Caco-2 (cell line): Measurements from ENCODE around the gene ZFHX2. TPM values are rescaled to one million over a fixed set of nuclear protein-coding genes. Genes with fewer than 3 reads are reported as not detected.
"Not testable (repeated sequence)": the region's sequence is repeated elsewhere in the genome, so short reads cannot be mapped to it uniquely, and the experiment has no call there.

Source experiments
- BruUV-seq: library from RNA; stranded (reverse); fragments of 400-500 nt; replicated peaks from 2 replicates; lab custom pipeline; 2021; lab: Mats Ljungman, UMichigan
- CTCF ChIA-PET: fragments of 300-600 bp; sonication (Branson Sonifier 250); formaldehyde crosslinking; loops from one replicate; lab custom pipeline; 2022; ENCODE audit warnings: antibody characterized with exemption; lab: Charles Lee
- POLR2A ChIA-PET: fragments of 300-600 bp; sonication (Branson Sonifier 250); formaldehyde crosslinking; loops from one replicate; lab custom pipeline; 2022; ENCODE audit warnings: antibody characterized with exemption; lab: Charles Lee
- DNase-seq, 2 experiments: peaks; one replicate each; pipeline versions ENCODE4 v3.0.0 to v3.0.0-alpha.2; 2020 to 2022
- H3K27me3 ChIP-seq: replicated peaks from 2 replicates; pipeline ENCODE4 v1.6.0; 2011; ENCODE audit warnings: low read length; ENCODE audit not compliant: control insufficient read depth, insufficient read depth
- H3K36me3 ChIP-seq: 2 replicates; pipeline ENCODE4 v1.5.1; 2011; ENCODE audit warnings: low read length; ENCODE audit not compliant: control insufficient read depth, insufficient read depth
- H3K4me1 ChIP-seq: fragments of 250-450 bp; sonication (Bioruptor Pico); 2 replicates; pipeline ENCODE4 v1.5.1; 2020; ENCODE audit warnings: mild to moderate bottlenecking
- H3K4me3 ChIP-seq: 2 replicates; pipeline ENCODE4 v1.5.1; 2011; ENCODE audit warnings: low read depth, mild to moderate bottlenecking, control low read depth, low read length
- H3K9me3 ChIP-seq: fragments of 250-450 bp; sonication (Bioruptor Pico); 2 replicates; pipeline ENCODE4 v1.5.1; 2020; ENCODE audit warnings: mild to moderate bottlenecking, moderate library complexity
- H3K27ac Mint-ChIP-seq: one replicate; pipeline ENCODE4 v1.8.0; 2022; ENCODE audit warnings: mixed read lengths; ENCODE audit not compliant: unreplicated experiment
- H3K27me3 Mint-ChIP-seq: one replicate; pipeline ENCODE4 v1.8.0; 2022; ENCODE audit warnings: mixed read lengths; ENCODE audit not compliant: insufficient read depth, unreplicated experiment
- H3K36me3 Mint-ChIP-seq: one replicate; pipeline ENCODE4 v1.8.0; 2022; ENCODE audit warnings: mild to moderate bottlenecking, mixed read lengths; ENCODE audit not compliant: insufficient read depth, unreplicated experiment
- H3K4me1 Mint-ChIP-seq: one replicate; pipeline ENCODE4 v1.8.0; 2022; ENCODE audit warnings: low read depth, mixed read lengths; ENCODE audit not compliant: unreplicated experiment
- H3K4me3 Mint-ChIP-seq: one replicate; pipeline ENCODE4 v1.8.0; 2022; ENCODE audit warnings: mild to moderate bottlenecking, moderate library complexity, mixed read lengths; ENCODE audit not compliant: unreplicated experiment
- H3K9me3 Mint-ChIP-seq: one replicate; pipeline ENCODE4 v1.8.0; 2022; ENCODE audit warnings: mixed read lengths; ENCODE audit not compliant: unreplicated experiment
- CTCF ChIP-seq, 2 experiments: fragments of 200-600 bp in 1 of 2; IDR thresholded peaks; 1 replicate in 1 of 2; 2 replicates in 1 of 2; pipeline versions ENCODE4 v1.5.1 to v1.8.0; 2011 to 2022; ENCODE audit warnings: antibody characterized with exemption in 1 of 2, control low read depth in 1 of 2, inconsistent platforms in 1 of 2, low read depth in 1 of 2, low read length in 1 of 2, mild to moderate bottlenecking in 1 of 2, moderate library complexity in 1 of 2; ENCODE audit not compliant: insufficient read depth in 1 of 2, severe bottlenecking in 1 of 2, unreplicated experiment in 1 of 2
- intact Hi-C: fragments of 100-400 bp; cut with micrococcal nuclease; formaldehyde crosslinking; loops from one replicate; pipeline ENCODE4 v1.10.0; 2022; ENCODE audit not compliant: unreplicated experiment
- total RNA-seq: library from RNA; stranded (reverse); gene quantifications from 2 replicates; pipeline ENCODE4 v1.2.3, GENCODE V29; 2022

Gene ZFHX2
- total RNA-seq, 1 experiment from 2014 or later: 1.1 TPM

DNA sequence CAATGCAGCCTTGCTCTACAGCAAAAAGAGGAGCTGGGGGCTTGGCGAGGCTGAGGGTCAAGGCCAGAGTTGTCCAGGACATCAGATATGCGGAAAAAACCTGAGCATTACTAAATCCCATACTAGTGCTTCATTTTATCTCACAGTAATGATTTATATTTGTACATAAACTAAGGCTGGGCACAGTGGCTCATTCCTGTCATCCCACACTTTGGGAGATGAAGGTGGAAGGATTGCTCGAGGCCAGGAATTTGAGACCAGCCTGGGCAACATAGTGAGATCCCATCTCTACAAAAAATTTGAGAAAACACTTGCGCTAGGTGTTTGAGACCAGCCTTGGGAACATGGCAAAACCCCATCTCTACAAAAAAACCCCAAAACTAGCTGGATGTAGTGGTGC, 38.6 kb upstream of the ZFHX2 start:
- Mint-ChIP-seq H3K27me3 (peaks cover 2% of the 10 kb centered on the region), H3K4me3 (no peak overlapping the region), H3K4me1 (no peaks in the 10 kb centered on the region), H3K36me3 (no peaks in the 10 kb centered on the region), H3K27ac (no peak overlapping the region), H3K9me3 (no peaks in the 10 kb centered on the region)
- no peak for TF ChIP-seq CTCF (IDR thresholded peaks at IDR 0.05; ENCODE audit: insufficient read depth in 1 of 2, low read depth in 1 of 2, low read length in 1 of 2, severe bottlenecking in 1 of 2, unreplicated experiment in 1 of 2)
- no peaks in the 10 kb centered on the region for H3K4me1 ChIP-seq
- H3K9me3 ChIP-seq: no peaks in the 10 kb centered on the region
- no peak overlapping the region for H3K4me3 ChIP-seq
- H3K27me3 ChIP-seq: no peaks in the 10 kb centered on the region
- ChIA-PET CTCF (interaction anchor here (0.6 to 0.9 kb wide), 3 partner anchors 101 to 338 kb away, joined by 3 to 6 read pairs (median 3); no protein-coding TSS in a partner anchor), POLR2A (no interaction called here)
- no peak for DNase-seq
- no peaks in the 10 kb centered on the region for H3K36me3 ChIP-seq
- intact Hi-C loops: no loop called here
- no TSS peak for BruUV-seq

GRCh38 chr14:23589606-23590005, 38.0 kb upstream of the ZFHX2 start:
- intact Hi-C loops: loop anchor here (1.0 to 5.0 kb wide), 6 partner anchors 43 to 365 kb away; no protein-coding TSS in a partner anchor
- Mint-ChIP-seq H3K27ac (no peak overlapping the region), H3K4me1 (no peaks in the 10 kb centered on the region), H3K4me3 (no peak overlapping the region), H3K9me3 (no peaks in the 10 kb centered on the region), H3K36me3 (no peaks in the 10 kb centered on the region), H3K27me3 (peaks cover 2% of the 10 kb centered on the region)
- TF ChIP-seq CTCF (IDR thresholded peaks at IDR 0.05; ENCODE audit: insufficient read depth in 1 of 2, low read depth in 1 of 2, low read length in 1 of 2, severe bottlenecking in 1 of 2, unreplicated experiment in 1 of 2): no peak
- Histone ChIP-seq H3K4me3 (no peak overlapping the region), H3K27me3 (no peaks in the 10 kb centered on the region), H3K9me3 (no peaks in the 10 kb centered on the region), H3K4me1 (no peaks in the 10 kb centered on the region), H3K36me3 (no peaks in the 10 kb centered on the region)
- CTCF ChIA-PET: interaction anchor here (0.6 to 1.6 kb wide), 14 partner anchors 13 to 571 kb away, joined by 3 to 53 read pairs (median 5); partner anchors contain the start of genes AP1G2 and IRF9
- no TSS peak for BruUV-seq
- POLR2A ChIA-PET: no interaction called here
- DNase-seq: no peak

DNA sequence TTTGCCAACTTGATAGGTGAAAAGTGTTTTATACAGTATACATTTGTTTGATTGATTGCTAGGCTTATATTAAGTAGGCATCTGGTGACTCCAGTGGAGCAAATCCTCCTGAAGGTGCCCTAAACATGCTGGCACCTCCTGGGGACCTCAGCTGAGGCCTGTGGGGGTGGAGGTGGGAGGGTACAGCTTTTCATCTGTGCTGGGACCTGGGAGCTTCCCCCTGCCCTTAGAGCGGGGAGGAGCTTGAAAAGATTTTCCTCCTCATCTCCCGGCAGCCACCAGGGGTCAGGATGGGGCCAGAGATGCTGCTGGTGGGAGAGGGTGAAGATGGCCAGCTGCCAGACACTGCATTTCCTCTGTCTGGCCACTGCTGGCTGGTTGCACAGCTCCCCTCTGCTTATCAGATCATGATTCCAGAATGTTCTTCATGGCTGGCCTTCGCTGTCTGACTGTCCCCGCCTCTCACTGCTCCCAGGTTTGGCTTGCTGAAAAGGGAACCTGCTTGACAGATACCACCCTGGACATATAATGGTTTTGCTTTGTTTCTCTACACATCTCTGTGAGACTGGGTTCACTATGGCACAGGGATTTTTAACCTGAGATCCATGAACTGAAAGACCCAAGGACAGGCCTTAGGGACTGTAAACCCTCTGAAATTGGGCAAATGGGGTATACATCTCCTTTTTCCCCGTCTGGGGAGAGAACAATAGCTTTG, 37.5 kb upstream of the ZFHX2 start:
- Mint-ChIP-seq H3K4me3 (no peak overlapping the region), H3K9me3 (no peaks in the 10 kb centered on the region), H3K4me1 (no peaks in the 10 kb centered on the region), H3K27ac (no peak overlapping the region), H3K27me3 (peaks cover 2% of the 10 kb centered on the region), H3K36me3 (no peaks in the 10 kb centered on the region)
- H3K4me1 ChIP-seq: no peaks in the 10 kb centered on the region
- peak; percentile 85 to 94 for TF ChIP-seq CTCF (IDR thresholded peaks at IDR 0.05; ENCODE audit: insufficient read depth in 1 of 2, low read depth in 1 of 2, low read length in 1 of 2, severe bottlenecking in 1 of 2, unreplicated experiment in 1 of 2)
- no peak overlapping the region for H3K4me3 ChIP-seq
- ChIA-PET CTCF (interaction anchor here (0.7 to 1.6 kb wide), 16 partner anchors 14 to 572 kb away, joined by 3 to 53 read pairs (median 5); partner anchors contain the start of genes AP1G2 and IRF9), POLR2A (no interaction called here)
- H3K27me3 ChIP-seq: no peaks in the 10 kb centered on the region
- H3K36me3 ChIP-seq: no peaks in the 10 kb centered on the region
- intact Hi-C loops: loop anchor here (1.0 to 5.0 kb wide), 6 partner anchors 43 to 365 kb away; no protein-coding TSS in a partner anchor
- DNase-seq: peak; percentile 88 to 90
- BruUV-seq: no TSS peak
- no peaks in the 10 kb centered on the region for H3K9me3 ChIP-seq

DNA sequence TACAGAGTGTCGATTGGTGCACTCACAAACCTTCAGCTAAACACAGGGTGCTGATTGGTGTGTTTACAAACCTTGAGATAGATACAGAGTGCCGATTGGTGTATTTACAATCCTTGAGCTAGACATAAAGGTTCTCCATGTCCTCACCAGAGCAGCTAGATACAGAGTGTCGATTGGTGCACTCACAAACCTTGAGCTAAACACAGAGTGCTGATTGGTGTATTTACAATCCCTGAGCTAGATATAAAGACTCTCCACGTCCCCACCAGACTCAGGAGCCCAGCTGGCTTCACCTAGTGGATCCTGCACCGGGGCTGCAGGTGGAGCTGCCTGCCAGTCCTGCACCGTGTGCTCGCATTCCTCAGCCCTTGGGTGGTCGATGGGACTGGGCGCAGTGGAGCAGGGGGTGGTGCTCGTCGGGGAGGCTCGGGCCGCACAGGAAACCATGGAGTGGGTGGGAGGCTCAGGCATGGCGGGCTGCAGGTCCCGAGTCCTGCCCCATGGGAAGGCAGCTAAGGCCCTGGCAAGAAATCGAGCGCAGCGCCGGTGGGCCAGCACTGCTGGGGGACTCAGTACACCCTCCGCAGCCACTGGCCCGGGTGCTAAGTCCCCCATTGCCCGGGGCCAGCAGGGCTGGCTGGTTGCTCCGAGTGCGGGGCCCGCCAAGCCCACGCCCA, 33.1 kb upstream of the ZFHX2 start:
- H3K9me3 ChIP-seq, H3K27ac Mint-ChIP-seq, CTCF ChIA-PET, H3K9me3 Mint-ChIP-seq, H3K36me3 ChIP-seq, POLR2A ChIA-PET, H3K27me3 ChIP-seq, DNase-seq, H3K4me3 Mint-ChIP-seq, H3K4me1 Mint-ChIP-seq, H3K4me3 ChIP-seq, H3K4me1 ChIP-seq, BruUV-seq, H3K36me3 Mint-ChIP-seq, H3K27me3 Mint-ChIP-seq: not testable (repeated sequence)
- intact Hi-C loops: loop anchor here (5.0 kb wide), 1 partner anchor 343 kb away; no protein-coding TSS in a partner anchor
